GM12878 (cell line): ENCODE data around the gene PELI2. TPM values are rescaled to one million over a fixed set of nuclear protein-coding genes. Genes with fewer than 3 reads are reported as not detected.

Source experiments
- ATAC-seq: fragments of 200-7000 bp; cut with Tn5 transposase; 3 replicates; pipeline ENCODE4 v1.9.1; 2020; ENCODE audit warnings: mild to moderate bottlenecking, moderate library complexity
- BruUV-seq: library from RNA; stranded (reverse); fragments of 400-500 nt; replicated peaks from 2 replicates; lab custom pipeline; 2021; lab: Mats Ljungman, UMichigan
- CTCF ChIA-PET: fragments of 300-600 bp; sonication (Branson Sonifier 250); formaldehyde crosslinking; extraction: SDS; loops from one replicate; lab custom pipeline; 2021; ENCODE audit warnings: inconsistent platforms; lab: Yijun Ruan, JAX
- POLR2A ChIA-PET: fragments of 350-600 bp; formaldehyde crosslinking; extraction: SDS; loops from one replicate; lab custom pipeline; 2021; ENCODE audit warnings: inconsistent platforms; lab: Charles Lee
- RAD21 ChIA-PET: fragments of 300-600 bp; sonication (Branson Sonifier 250); formaldehyde crosslinking; loops from one replicate; lab custom pipeline; 2023; ENCODE audit warnings: antibody characterized with exemption; ENCODE audit not compliant: unreplicated experiment; lab: Charles Lee
- SMC1A ChIA-PET: fragments of 300-600 bp; sonication (Branson Sonifier 250); formaldehyde crosslinking; loops from one replicate; lab custom pipeline; 2023; ENCODE audit not compliant: unreplicated experiment, uncharacterized antibody; lab: Charles Lee
- DNase-seq: peaks from one replicate; pipeline ENCODE4 v3.0.0-alpha.2; 2011; ENCODE audit warnings: low read depth, low spot score
- FAIRE-seq: peaks from 3 replicates; lab custom pipeline; 2011; peaks lifted over from hg19 to GRCh38; lab: Jason Lieb, UNC
- H2AFZ ChIP-seq: 2 replicates; pipeline ENCODE4 v1.6.0; 2011; ENCODE audit warnings: low read depth, low read length, control low read depth; ENCODE audit not compliant: control insufficient read depth
- H3K27ac ChIP-seq: 2 replicates; pipeline ENCODE4 v1.5.1; 2011; ENCODE audit warnings: control low read depth; ENCODE audit not compliant: control insufficient read depth, insufficient read depth
- H3K27me3 ChIP-seq, 2 experiments: replicated peaks in 1 of 2; 2 replicates each; pipeline versions ENCODE4 v1.6.0 to v1.6.1; 2011; ENCODE audit warnings: low read length in 1 of 2; ENCODE audit not compliant: control insufficient read depth in 2 of 2, insufficient read depth in 2 of 2
- H3K36me3 ChIP-seq, 2 experiments: 2 replicates each; pipeline ENCODE4 v1.5.1; 2011; ENCODE audit warnings: low read length in 1 of 2; ENCODE audit not compliant: control insufficient read depth in 2 of 2, insufficient read depth in 2 of 2
- H3K4me1 ChIP-seq: 2 replicates; pipeline ENCODE4 v1.6.1; 2011; ENCODE audit warnings: mild to moderate bottlenecking, low read length, moderate library complexity, mixed read lengths; ENCODE audit not compliant: control insufficient read depth, insufficient read depth
- H3K4me2 ChIP-seq: 2 replicates; pipeline ENCODE4 v1.6.0; 2011; ENCODE audit warnings: control low read depth; ENCODE audit not compliant: control insufficient read depth, insufficient read depth
- H3K4me3 ChIP-seq: fragments of 200-600 bp; sonication (generic); 2 replicates; pipeline ENCODE4 v1.5.1; 2016
- H3K79me2 ChIP-seq: 2 replicates; pipeline ENCODE4 v1.6.0; 2011; ENCODE audit warnings: low read length; ENCODE audit not compliant: control insufficient read depth, insufficient read depth
- H3K9ac ChIP-seq: 2 replicates; pipeline ENCODE4 v1.8.0; 2011; ENCODE audit warnings: low read length, control low read depth, mixed read lengths; ENCODE audit not compliant: control insufficient read depth, insufficient read depth
- H3K9me3 ChIP-seq: replicated peaks from 3 replicates; pipeline ENCODE4 v1.5.1; 2011; ENCODE audit warnings: mild to moderate bottlenecking, low read length; ENCODE audit not compliant: control insufficient read depth, insufficient read depth
- H4K20me1 ChIP-seq: 2 replicates; pipeline ENCODE4 v1.6.0; 2011; ENCODE audit not compliant: control insufficient read depth, insufficient read depth
- CHD4 ChIP-seq: fragments of 200-600 bp; sonication (generic); IDR thresholded peaks from 2 replicates; pipeline ENCODE4 v1.6.1; 2016; ENCODE audit warnings: mild to moderate bottlenecking
- CUX1 ChIP-seq: IDR thresholded peaks from 2 replicates; pipeline ENCODE4 v1.6.1; 2012; ENCODE audit warnings: improper control_type of control experiment, low read depth, low read length; ENCODE audit not compliant: insufficient replicate concordance
- KAT2A ChIP-seq: conservative IDR thresholded peaks from 2 replicates; pipeline ENCODE4 v1.6.1; 2011; ENCODE audit warnings: low read depth, low read length; ENCODE audit not compliant: control insufficient read depth
- MLLT1 ChIP-seq: fragments of 450-650 bp; IDR thresholded peaks from 2 replicates; pipeline ENCODE4 v1.6.1; 2016; ENCODE audit warnings: mild to moderate bottlenecking
- NFIC ChIP-seq: IDR thresholded peaks from 2 replicates; pipeline ENCODE4 v1.6.1; 2012; ENCODE audit warnings: low read depth, mild to moderate bottlenecking, inconsistent platforms, low read length, moderate library complexity
- STAT1 ChIP-seq: fragments of 450-650 bp; conservative IDR thresholded peaks from 2 replicates; pipeline ENCODE4 v1.6.1; 2014; ENCODE audit warnings: antibody characterized with exemption, mild to moderate bottlenecking
- TAF1 ChIP-seq: IDR thresholded peaks from 2 replicates; pipeline ENCODE4 v1.6.1; 2011; ENCODE audit warnings: mild to moderate bottlenecking, low read depth, low read length, borderline replicate concordance
- USF2 ChIP-seq: IDR thresholded peaks from 2 replicates; pipeline ENCODE4 v1.6.1; 2011; ENCODE audit warnings: low read depth, low read length, improper control_type of control experiment, borderline replicate concordance
- ZBTB33 ChIP-seq: fragments of 450-650 bp; IDR thresholded peaks from 2 replicates; pipeline ENCODE4 v1.6.1; 2017; ENCODE audit warnings: mild to moderate bottlenecking
- WGBS: methylation state at CpG from one replicate; pipeline ENCODE4 v1.1.6; 2016; ENCODE audit warnings: low lambda C conversion rate; ENCODE audit not compliant: insufficient replicate concordance, insufficient coverage; ENCODE audit errors: missing lambda C conversion rate; 5-methylcytosine and 5-hydroxymethylcytosine counted together
- in situ Hi-C: fragments of 300-500 bp; cut with MboI; formaldehyde crosslinking; loops from 9 replicates; pipeline ENCODE4 v1.14.3; 2018; ENCODE audit warnings: mixed read lengths
- intact Hi-C: fragments of 100-400 bp; cut with micrococcal nuclease; formaldehyde crosslinking; loops from one replicate; pipeline ENCODE4 v1.14.2; 2022; ENCODE audit not compliant: unreplicated experiment
- polyA plus RNA-seq, 11 experiments: library from polyadenylated mRNA; depleted of rRNA in 4 of 11; unstranded in 6 of 11; stranded (reverse) in 5 of 11; fragments of >200 nt; fragmentation: Nextera tagmentation in 4 of 11; fragmentation: Illumina TruSeq in 1 of 11; extraction: Ambion mirVana in 4 of 11; extraction: Trizol in 1 of 11; gene quantifications; 1 replicate in 1 of 11; 2 replicates in 10 of 11; pipeline versions ENCODE4 v1.2.1 to v1.2.3, GENCODE V29; 2011 to 2016; ENCODE audit warnings: inconsistent platforms in 2 of 11, missing spikeins in 2 of 11, low read depth in 1 of 11
- total RNA-seq, 4 experiments: library from RNA; depleted of rRNA in 3 of 4; stranded (reverse); fragments of >200 nt in 3 of 4; fragmentation: Illumina TruSeq in 1 of 4; extraction: Trizol in 1 of 4; gene quantifications; 2 replicates each; pipeline versions ENCODE4 v1.2.1 to v1.2.3, GENCODE V29; 2013 to 2021
- TF ChIP-seq, protein P1 (sequence below): IDR thresholded peaks from 2 replicates; pipeline ENCODE4 v1.6.1; 2011; ENCODE audit warnings: mild to moderate bottlenecking, low read depth, low read length, moderate library complexity; ENCODE audit not compliant: insufficient replicate concordance

The PELI2 gene
- total and polyA plus RNA-seq, 10 of the 15 experiments (the other 5 are each of a cell fraction or from before 2014, with no cell fraction given) = under 0.01 to 0.10 (median 0.01) TPM; not detected in 3

DNA sequence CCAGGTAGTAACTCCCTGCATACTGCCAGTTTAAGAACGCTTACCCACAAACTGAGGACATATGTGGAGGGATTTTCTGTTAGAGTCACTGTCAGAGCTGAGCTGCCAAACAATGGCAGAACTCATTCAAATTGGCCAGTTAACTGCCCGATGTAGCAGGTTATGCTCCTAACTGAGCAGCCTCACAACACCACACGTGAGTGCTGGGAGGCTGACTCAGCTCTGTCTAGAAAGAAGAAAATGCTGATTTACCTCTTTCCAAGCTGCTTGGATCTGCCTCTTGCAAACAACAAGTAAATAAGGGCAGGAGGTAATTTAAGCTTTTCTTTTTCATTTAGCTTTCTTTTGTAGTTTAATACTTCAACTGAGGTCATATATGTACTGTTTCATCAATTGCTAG is 195.6 kb downstream of the PELI2 start:
- Histone ChIP-seq H3K4me2 (no peak overlapping the region), H3K27ac (no peak overlapping the region), H3K27me3 (no peaks in the 10 kb centered on the region), H4K20me1 (no peaks in the 10 kb centered on the region), H3K9me3 (no peaks in the 10 kb centered on the region), H3K4me1 (no peaks in the 10 kb centered on the region), H3K4me3 (no peak overlapping the region), H3K9ac (no peak overlapping the region), H3K36me3 (no peaks in the 10 kb centered on the region), H3K79me2 (no peaks in the 10 kb centered on the region), H2AFZ (no peak overlapping the region)
- in situ Hi-C loops = no loop called here
- SMC1A ChIA-PET = no interaction called here
- DNase-seq = no peak
- POLR2A ChIA-PET = no interaction called here
- FAIRE-seq = no peak
- ATAC-seq = no peak
- intact Hi-C loops = no loop called here
- no TSS peak for BruUV-seq
- CTCF ChIA-PET = no interaction called here
- RAD21 ChIA-PET = no interaction called here
- TF ChIP-seq NFIC (no peak), USF2 (no peak), ZBTB33 (no peak), MLLT1 (no peak), TAF1 (no peak), CHD4 (no peak), KAT2A (no peak), STAT1 (no peak), CUX1 (no peak)
- TF ChIP-seq, protein P1, sequence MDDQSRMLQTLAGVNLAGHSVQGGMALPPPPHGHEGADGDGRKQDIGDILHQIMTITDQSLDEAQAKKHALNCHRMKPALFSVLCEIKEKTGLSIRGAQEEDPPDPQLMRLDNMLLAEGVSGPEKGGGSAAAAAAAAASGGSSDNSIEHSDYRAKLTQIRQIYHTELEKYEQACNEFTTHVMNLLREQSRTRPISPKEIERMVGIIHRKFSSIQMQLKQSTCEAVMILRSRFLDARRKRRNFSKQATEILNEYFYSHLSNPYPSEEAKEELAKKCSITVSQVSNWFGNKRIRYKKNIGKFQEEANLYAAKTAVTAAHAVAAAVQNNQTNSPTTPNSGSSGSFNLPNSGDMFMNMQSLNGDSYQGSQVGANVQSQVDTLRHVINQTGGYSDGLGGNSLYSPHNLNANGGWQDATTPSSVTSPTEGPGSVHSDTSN = no peak
- 40% methylated on average over 3 of the region's 3 CpGs for WGBS
